Measurements from ENCODE around the gene EQTN.

EQTN gene

DNA sequence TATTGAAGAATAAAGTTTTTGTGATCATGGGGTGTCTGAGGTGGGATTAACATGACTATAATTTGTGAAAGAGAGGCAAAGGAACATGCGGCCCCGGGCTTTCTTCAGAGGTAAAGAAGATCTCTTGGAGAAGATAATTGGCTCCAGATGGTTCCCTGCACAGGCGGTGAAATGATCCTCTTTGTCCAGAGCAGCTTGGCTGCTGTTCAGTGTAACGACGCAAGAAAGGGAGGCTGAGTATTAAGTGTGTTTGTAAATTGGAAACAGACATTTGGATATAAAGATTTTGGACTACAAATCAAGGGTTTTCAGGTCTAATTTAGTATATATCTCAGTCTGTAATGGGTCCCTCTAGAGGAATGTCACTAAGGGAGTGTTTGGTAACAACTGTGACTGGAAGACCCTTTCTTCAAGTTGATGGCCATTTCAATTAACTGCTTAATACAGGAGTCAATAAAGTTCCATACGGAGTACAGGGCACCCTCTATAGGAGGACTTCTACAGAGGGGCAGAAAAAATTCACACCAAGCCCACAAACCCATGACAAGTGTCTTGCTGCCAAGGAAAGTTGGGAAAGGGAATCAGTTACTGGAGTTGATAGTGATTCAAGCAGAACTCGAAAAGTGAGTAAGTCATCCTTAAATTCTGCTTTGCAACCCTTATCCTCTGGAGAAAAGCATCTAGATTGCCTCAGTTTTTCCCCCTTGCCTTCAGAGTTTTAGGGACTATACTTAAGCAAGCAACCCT lies 4.1 kb downstream of the EQTN start:
- H3K9me3 ChIP-seq (replicated peaks; ENCODE audit: low read length), result no peaks in the 10 kb centered on the region
- no peaks in the 10 kb centered on the region for H3K4me1 ChIP-seq (ENCODE audit: control insufficient read depth, insufficient read depth, low read length)
- H3K9ac ChIP-seq (ENCODE audit: low read depth, low read length), result no peak overlapping the region
- no peak overlapping the region for H3K4me3 ChIP-seq (ENCODE audit: low read length)
- no peaks in the 10 kb centered on the region for H3K36me3 ChIP-seq (ENCODE audit: insufficient read depth, low read length)
- H3K4me2 ChIP-seq (ENCODE audit: low read length), result no peak overlapping the region
- H3K27me3 ChIP-seq (ENCODE audit: control insufficient read depth, insufficient read depth, low read length), result peaks cover 19% of the 10 kb centered on the region

GRCh38 chr9:27291292-27291691 lies 5.7 kb downstream of the EQTN start:
- H3K27me3 ChIP-seq (ENCODE audit: control insufficient read depth, insufficient read depth, low read length), result peaks cover 28% of the 10 kb centered on the region
- no peak overlapping the region for H3K9ac ChIP-seq (ENCODE audit: low read depth, low read length)
- no peak overlapping the region for H3K4me3 ChIP-seq (ENCODE audit: low read length)
- no peaks in the 10 kb centered on the region for H3K36me3 ChIP-seq (ENCODE audit: insufficient read depth, low read length)
- H3K4me1 ChIP-seq (ENCODE audit: control insufficient read depth, insufficient read depth, low read length), result no peaks in the 10 kb centered on the region
- no peaks in the 10 kb centered on the region for H3K9me3 ChIP-seq (replicated peaks; ENCODE audit: low read length)
- no peak overlapping the region for H3K4me2 ChIP-seq (ENCODE audit: low read length)

GRCh38 chr9:27282269-27282668 lies 14.7 kb downstream of the EQTN start:
- Histone ChIP-seq H3K4me1 (ENCODE audit: control insufficient read depth, insufficient read depth, low read length) (no peaks in the 10 kb centered on the region), H3K36me3 (ENCODE audit: insufficient read depth, low read length) (no peaks in the 10 kb centered on the region), H3K4me3 (ENCODE audit: low read length) (no peak overlapping the region)

GRCh38 chr9:27280860-27281259 lies 16.1 kb downstream of the EQTN start:
- H3K4me3 ChIP-seq (ENCODE audit: low read length), result no peak overlapping the region
- H3K4me2 ChIP-seq (ENCODE audit: low read length), result no peak overlapping the region

More at GRCh38 chr9:27282269-27282668, 14.7 kb downstream of the EQTN start:
- H3K4me2 ChIP-seq (ENCODE audit: low read length), result no peak overlapping the region
- peaks cover 44% of the 10 kb centered on the region for H3K27me3 ChIP-seq (ENCODE audit: control insufficient read depth, insufficient read depth, low read length)
- no peak overlapping the region for H3K9ac ChIP-seq (ENCODE audit: low read depth, low read length)
- no peaks in the 10 kb centered on the region for H3K9me3 ChIP-seq (replicated peaks; ENCODE audit: low read length)

DNA sequence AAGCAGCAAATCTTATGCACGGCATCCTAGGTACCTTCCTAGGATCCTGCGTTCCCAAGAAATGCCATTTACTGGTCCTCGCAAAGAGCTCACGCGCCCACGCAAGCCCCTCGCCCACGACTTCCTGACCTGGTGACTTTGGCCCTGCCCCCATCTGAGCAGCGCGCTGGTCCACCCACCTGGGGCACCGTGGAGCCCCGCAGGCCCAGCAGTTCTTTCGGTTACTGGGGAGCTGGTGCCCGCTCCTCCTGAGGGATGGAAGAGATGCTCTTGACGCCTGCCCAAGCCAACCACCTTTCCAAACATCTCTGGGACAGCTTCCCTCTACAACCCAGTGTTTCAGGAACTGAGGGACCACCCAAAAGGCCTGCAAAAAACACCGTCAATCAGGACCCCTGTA lies 16.7 kb downstream of the EQTN start:
- Histone ChIP-seq H3K36me3 (ENCODE audit: insufficient read depth, low read length) (no peaks in the 10 kb centered on the region), H3K4me2 (ENCODE audit: low read length) (no peak overlapping the region), H3K27me3 (ENCODE audit: control insufficient read depth, insufficient read depth, low read length) (peaks cover 28% of the 10 kb centered on the region), H3K9me3 (replicated peaks; ENCODE audit: low read length) (no peaks in the 10 kb centered on the region), H3K4me1 (ENCODE audit: control insufficient read depth, insufficient read depth, low read length) (no peaks in the 10 kb centered on the region), H3K9ac (ENCODE audit: low read depth, low read length) (no peak overlapping the region), H3K4me3 (ENCODE audit: low read length) (no peak overlapping the region)

More at GRCh38 chr9:27280860-27281259, 16.1 kb downstream of the EQTN start:
- Histone ChIP-seq H3K9ac (ENCODE audit: low read depth, low read length) (no peak overlapping the region), H3K9me3 (replicated peaks; ENCODE audit: low read length) (no peaks in the 10 kb centered on the region), H3K27me3 (ENCODE audit: control insufficient read depth, insufficient read depth, low read length) (peaks cover 33% of the 10 kb centered on the region), H3K36me3 (ENCODE audit: insufficient read depth, low read length) (no peaks in the 10 kb centered on the region), H3K4me1 (ENCODE audit: control insufficient read depth, insufficient read depth, low read length) (no peaks in the 10 kb centered on the region)

DNA sequence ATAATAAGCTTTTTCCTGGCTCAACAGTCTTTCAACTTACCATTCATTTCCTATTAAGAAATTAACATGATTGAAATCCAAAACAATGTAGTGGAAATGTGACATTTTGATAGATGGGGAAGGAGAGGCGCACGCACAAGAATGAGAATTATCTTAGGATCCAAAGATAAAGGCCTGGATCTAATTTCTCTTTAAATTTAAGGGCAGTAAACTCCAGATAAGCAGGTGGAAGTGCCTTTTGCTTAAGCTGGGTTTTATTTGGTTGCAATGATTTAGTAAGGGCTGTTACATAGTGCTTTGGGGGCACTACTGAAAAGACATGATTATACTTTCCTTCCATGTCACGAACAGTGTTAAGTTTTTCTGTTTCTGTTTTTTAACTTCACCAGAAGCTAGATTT lies 17.3 kb downstream of the EQTN start:
- no peaks in the 10 kb centered on the region for H3K4me1 ChIP-seq (ENCODE audit: control insufficient read depth, insufficient read depth, low read length)
- no peaks in the 10 kb centered on the region for H3K36me3 ChIP-seq (ENCODE audit: insufficient read depth, low read length)
- no peak overlapping the region for H3K9ac ChIP-seq (ENCODE audit: low read depth, low read length)

DNA sequence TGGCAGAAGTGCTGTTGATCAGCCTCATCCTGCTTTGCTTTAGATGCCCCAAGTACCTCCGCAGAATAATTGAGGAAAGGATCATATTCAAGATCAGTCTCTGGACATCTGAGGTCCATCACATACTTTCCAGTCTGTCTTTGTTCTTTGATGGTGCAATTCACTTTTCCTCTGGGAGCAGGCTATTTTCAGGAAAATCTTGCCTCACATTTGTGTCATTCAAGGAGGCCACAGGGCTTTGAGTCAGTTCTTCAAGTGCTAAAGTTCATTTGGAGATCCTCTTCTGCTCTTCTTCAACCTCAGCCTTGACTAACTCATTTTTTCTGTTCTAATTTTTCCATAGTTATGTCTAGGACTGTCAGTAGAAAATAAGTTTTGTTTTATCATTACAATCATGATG lies 18.6 kb downstream of the EQTN start:
- Histone ChIP-seq H3K36me3 (ENCODE audit: insufficient read depth, low read length) (no peaks in the 10 kb centered on the region), H3K9me3 (replicated peaks; ENCODE audit: low read length) (no peaks in the 10 kb centered on the region), H3K9ac (ENCODE audit: low read depth, low read length) (no peak overlapping the region), H3K4me3 (ENCODE audit: low read length) (no peak overlapping the region), H3K4me1 (ENCODE audit: control insufficient read depth, insufficient read depth, low read length) (no peaks in the 10 kb centered on the region), H3K4me2 (ENCODE audit: low read length) (no peak overlapping the region), H3K27me3 (ENCODE audit: control insufficient read depth, insufficient read depth, low read length) (peaks cover 25% of the 10 kb centered on the region)

More for the DNA sequence above, 17.3 kb downstream of the EQTN start:
- Histone ChIP-seq H3K4me3 (ENCODE audit: low read length) (no peak overlapping the region), H3K4me2 (ENCODE audit: low read length) (no peak overlapping the region), H3K27me3 (ENCODE audit: control insufficient read depth, insufficient read depth, low read length) (peaks cover 28% of the 10 kb centered on the region), H3K9me3 (replicated peaks; ENCODE audit: low read length) (no peaks in the 10 kb centered on the region)

- Histone ChIP-seq H3K4me2 (ENCODE audit: low read length) (peak overlapping the region; percentile 80), H3K4me1 (ENCODE audit: control insufficient read depth, insufficient read depth, low read length) (no peaks in the 10 kb centered on the region), H3K9ac (ENCODE audit: low read depth, low read length) (peak overlapping the region; percentile 43), H3K9me3 (replicated peaks; ENCODE audit: low read length) (no peaks in the 10 kb centered on the region), H3K36me3 (ENCODE audit: insufficient read depth, low read length) (no peaks in the 10 kb centered on the region), H3K27me3 (ENCODE audit: control insufficient read depth, insufficient read depth, low read length) (peaks cover 16% of the 10 kb centered on the region), H3K4me3 (ENCODE audit: low read length) (peak overlapping the region; percentile 57)
Measured at GRCh38 chr9:27276193-27277030, 20.5 kb downstream of the EQTN start.

DNA sequence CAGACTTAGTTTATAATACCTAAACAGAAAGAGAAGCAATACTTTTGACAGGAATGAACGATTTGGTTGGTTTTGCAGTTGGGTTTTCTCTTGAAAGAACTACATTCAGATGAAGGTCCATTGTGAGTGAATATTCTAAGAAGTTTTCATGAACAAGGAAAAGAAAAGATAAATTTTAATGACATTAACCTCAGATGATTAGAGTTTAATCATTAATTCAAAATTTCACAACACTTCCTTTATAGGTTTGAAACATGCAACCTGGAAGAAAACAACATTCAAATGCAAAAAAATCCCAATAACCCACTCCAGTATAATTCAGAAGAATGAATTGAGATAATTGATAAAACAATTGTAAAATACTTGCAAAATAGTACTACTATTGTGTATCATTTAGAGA lies 23.8 kb downstream of the EQTN start:
- no peaks in the 10 kb centered on the region for H3K4me1 ChIP-seq (ENCODE audit: control insufficient read depth, insufficient read depth, low read length)
- H3K9me3 ChIP-seq (replicated peaks; ENCODE audit: low read length), result no peaks in the 10 kb centered on the region
- H3K4me2 ChIP-seq (ENCODE audit: low read length), result no peak overlapping the region
- no peak overlapping the region for H3K9ac ChIP-seq (ENCODE audit: low read depth, low read length)
- no peaks in the 10 kb centered on the region for H3K36me3 ChIP-seq (ENCODE audit: insufficient read depth, low read length)
- no peaks in the 10 kb centered on the region for H3K27me3 ChIP-seq (ENCODE audit: control insufficient read depth, insufficient read depth, low read length)
- H3K4me3 ChIP-seq (ENCODE audit: low read length), result no peak overlapping the region

DNA sequence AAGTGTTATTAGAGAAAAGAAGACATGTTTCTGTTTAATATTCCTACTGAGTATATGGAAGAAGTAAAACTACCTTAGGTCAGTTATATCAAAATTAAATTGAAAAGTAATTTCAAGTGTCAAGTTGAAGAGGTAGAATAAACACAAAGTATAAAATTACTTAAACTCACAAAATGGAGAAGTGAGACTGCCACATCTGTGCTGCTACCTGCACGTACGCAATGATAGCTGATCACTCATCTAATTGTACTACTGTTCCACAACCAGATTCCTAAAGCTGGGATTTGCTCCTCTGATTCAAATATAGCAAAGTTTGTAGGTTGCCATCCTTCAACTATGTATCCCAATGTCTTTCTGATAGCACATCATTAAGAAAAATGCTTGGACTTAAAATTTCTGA lies 24.8 kb downstream of the EQTN start:
- Histone ChIP-seq H3K9me3 (replicated peaks; ENCODE audit: low read length) (no peaks in the 10 kb centered on the region), H3K36me3 (ENCODE audit: insufficient read depth, low read length) (no peaks in the 10 kb centered on the region)

GRCh38 chr9:27261517-27262211 lies 35.3 kb downstream of the EQTN start:
- no peaks in the 10 kb centered on the region for H3K9me3 ChIP-seq (replicated peaks; ENCODE audit: low read length)
- H3K9ac ChIP-seq (ENCODE audit: low read depth, low read length), result no peak overlapping the region
- no peaks in the 10 kb centered on the region for H3K27me3 ChIP-seq (ENCODE audit: control insufficient read depth, insufficient read depth, low read length)
- H3K36me3 ChIP-seq (ENCODE audit: insufficient read depth, low read length), result no peaks in the 10 kb centered on the region
- H3K4me2 ChIP-seq (ENCODE audit: low read length), result no peak overlapping the region
- H3K4me1 ChIP-seq (ENCODE audit: control insufficient read depth, insufficient read depth, low read length), result no peaks in the 10 kb centered on the region
- no peak overlapping the region for H3K4me3 ChIP-seq (ENCODE audit: low read length)

More for the DNA sequence above, 24.8 kb downstream of the EQTN start:
- no peak overlapping the region for H3K4me3 ChIP-seq (ENCODE audit: low read length)
- H3K9ac ChIP-seq (ENCODE audit: low read depth, low read length), result no peak overlapping the region
- no peaks in the 10 kb centered on the region for H3K27me3 ChIP-seq (ENCODE audit: control insufficient read depth, insufficient read depth, low read length)
- H3K4me1 ChIP-seq (ENCODE audit: control insufficient read depth, insufficient read depth, low read length), result no peaks in the 10 kb centered on the region
- H3K4me2 ChIP-seq (ENCODE audit: low read length), result no peak overlapping the region

All from skeletal muscle satellite cell (primary cell).